GM12864 (cell line): ENCODE data around the gene ITFG1.

Experiments
- DNase-seq: peaks from one replicate; pipeline ENCODE4 v3.0.0-alpha.2; 2011; ENCODE audit warnings: low read depth
- H3K4me3 ChIP-seq: 2 replicates; pipeline ENCODE4 v1.5.1; 2011; ENCODE audit warnings: mild to moderate bottlenecking, low read depth, low read length, control low read depth
- TF ChIP-seq, protein P1 (sequence below): IDR thresholded peaks from 2 replicates; pipeline ENCODE4 v1.5.1; 2011; ENCODE audit warnings: low read depth, mild to moderate bottlenecking, moderate library complexity, low read length, control low read depth, inconsistent platforms; ENCODE audit errors: missing control alignments

ITFG1 gene

DNA sequence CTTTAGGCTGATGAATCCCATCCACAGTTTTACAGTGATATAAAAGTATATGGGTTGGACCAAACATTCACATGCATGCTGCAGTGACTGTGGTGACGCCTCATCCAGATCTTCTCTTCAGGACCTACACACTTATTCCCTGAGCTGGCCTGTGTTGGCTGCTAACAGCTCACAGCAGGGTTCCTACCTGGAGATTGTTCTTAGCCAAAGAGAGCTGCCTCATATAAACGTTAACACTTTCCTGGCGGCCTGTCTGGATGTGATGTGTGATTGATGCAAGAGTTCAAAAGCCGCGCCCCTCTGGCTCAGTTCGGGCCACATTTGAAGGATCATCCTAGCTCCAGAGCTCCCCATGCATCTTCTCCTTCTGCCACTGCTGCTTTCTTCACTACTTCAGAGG, 224.1 kb downstream of the ITFG1 start:
- TF ChIP-seq, protein P1, sequence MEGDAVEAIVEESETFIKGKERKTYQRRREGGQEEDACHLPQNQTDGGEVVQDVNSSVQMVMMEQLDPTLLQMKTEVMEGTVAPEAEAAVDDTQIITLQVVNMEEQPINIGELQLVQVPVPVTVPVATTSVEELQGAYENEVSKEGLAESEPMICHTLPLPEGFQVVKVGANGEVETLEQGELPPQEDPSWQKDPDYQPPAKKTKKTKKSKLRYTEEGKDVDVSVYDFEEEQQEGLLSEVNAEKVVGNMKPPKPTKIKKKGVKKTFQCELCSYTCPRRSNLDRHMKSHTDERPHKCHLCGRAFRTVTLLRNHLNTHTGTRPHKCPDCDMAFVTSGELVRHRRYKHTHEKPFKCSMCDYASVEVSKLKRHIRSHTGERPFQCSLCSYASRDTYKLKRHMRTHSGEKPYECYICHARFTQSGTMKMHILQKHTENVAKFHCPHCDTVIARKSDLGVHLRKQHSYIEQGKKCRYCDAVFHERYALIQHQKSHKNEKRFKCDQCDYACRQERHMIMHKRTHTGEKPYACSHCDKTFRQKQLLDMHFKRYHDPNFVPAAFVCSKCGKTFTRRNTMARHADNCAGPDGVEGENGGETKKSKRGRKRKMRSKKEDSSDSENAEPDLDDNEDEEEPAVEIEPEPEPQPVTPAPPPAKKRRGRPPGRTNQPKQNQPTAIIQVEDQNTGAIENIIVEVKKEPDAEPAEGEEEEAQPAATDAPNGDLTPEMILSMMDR, result no peak

DNA sequence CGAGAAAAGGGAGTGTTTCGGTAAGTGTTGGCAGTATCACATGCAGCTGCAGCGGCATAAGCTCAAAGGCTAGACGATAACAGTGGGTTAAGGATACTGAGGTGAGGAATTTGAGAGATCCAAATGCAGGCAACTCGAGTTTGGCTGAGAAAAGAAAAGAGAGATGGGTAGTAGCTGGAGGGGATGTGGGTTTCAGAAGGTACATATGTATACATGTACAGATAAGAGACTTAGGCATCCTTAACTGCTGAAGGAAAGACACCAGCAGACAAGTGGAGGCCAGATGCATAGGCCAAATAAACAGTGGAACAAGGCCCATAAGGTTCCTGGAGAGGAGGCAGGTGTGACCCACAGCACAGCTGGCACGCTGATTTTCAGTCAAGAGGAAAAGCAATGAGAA, 230.6 kb downstream of the ITFG1 start:
- DNase-seq, result no peak

More for the DNA sequence above, 224.1 kb downstream of the ITFG1 start:
- no peak for DNase-seq
- H3K4me3 ChIP-seq, result no peak overlapping the region

DNA sequence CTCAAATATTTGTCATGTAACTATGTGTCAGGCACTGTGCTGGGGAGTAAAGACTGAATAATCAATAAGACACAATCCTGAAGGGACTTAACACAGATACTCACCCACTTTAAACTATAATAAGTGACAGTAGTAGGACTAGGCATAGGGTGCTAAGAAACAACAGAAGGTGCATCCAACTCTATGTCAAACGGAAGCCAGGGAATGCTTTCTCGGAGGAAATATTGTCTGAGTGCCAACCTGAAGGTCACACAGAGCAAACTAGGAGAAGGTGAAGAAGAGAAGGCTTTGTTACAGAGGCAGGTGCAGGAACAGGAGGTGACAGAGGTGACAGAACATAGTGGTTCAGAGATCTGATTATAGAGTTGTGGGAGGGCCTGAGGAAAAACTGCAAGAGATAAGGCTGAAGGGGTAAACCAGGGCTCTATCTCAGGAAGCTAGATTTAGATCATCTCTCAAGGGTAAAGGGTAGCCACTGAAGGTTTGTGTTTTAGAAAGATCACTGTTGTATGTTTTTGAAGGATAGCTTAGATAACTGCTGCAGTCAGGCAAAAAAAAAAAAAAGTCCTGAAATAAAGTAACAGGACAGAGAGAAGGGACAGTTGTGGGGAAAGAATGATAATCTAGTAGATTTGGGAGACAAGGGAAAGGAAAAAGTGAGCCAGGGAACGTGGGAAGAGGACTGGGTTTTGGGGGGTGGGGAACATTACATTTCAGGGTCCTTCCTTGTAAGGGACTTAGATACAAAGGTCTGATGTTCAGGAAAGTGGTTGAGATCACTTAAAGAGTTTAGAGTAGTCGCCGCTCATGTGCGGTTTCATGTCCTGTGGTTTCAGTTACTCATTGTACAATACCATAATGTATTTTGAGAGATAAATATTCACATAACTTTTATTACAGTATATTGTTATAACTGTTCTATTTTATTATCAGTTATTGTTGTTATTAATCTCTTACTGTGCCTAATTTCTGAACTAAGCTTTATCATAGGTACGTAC, 231.5 kb downstream of the ITFG1 start:
- no peak overlapping the region for H3K4me3 ChIP-seq
- no peak for DNase-seq
- TF ChIP-seq, protein P1, result no peak

More for the DNA sequence above, 230.6 kb downstream of the ITFG1 start:
- TF ChIP-seq, protein P1, result no peak
- H3K4me3 ChIP-seq, result no peak overlapping the region

DNA sequence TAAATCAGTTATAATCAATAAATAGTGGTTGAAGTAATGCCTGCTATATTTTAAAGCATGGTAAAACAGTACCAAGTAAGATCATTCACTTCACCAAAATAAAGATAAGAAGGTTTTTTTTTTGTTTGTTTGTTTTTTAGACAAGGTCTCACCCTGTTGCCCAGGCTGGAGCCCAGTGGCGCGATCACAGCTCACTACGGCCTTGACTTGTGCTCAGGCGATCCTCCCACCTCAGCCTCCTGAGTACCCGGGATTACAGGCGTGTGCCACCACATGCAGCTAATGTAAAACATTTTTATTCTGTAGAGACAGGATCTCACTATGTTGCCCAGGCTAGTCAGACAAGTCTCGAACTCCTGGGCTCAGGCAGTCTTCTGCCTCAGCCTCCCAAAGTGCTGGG, 232.6 kb downstream of the ITFG1 start:
- DNase-seq, result no peak
- TF ChIP-seq, protein P1, result no peak
- H3K4me3 ChIP-seq, result no peak overlapping the region

DNA sequence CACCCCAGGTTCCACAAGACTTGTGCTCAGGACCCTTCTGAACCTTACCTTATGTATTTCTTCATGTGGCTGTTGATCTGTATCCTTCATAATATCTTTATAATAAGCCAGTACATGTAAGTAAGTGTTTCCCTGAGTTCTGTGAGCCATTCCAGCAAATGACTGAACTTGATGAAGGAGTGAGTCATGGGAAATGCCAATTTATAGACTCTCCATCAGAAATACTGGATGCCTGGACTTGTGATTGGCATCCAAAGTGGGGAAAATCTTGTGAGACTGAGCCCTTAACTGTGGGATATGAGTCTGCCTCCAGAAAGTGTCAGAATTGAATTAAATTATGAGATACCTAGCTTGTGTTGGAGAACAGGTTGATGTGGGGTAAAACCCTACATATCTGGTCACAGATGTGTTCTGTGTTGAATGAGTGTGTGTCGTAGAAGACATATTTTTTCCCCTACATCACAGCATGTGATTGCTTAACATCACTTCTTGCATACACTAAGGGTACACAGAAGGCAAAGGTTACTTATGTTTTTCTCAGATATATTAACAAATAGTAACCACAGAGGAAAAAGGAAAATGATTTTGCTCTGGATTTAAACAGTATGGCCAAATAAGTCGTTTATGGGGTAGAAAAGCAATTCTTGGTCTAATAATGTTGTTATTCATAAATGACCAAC, 247.0 kb downstream of the ITFG1 start:
- no peak for DNase-seq
- no peak overlapping the region for H3K4me3 ChIP-seq
- TF ChIP-seq, protein P1, result no peak

DNA sequence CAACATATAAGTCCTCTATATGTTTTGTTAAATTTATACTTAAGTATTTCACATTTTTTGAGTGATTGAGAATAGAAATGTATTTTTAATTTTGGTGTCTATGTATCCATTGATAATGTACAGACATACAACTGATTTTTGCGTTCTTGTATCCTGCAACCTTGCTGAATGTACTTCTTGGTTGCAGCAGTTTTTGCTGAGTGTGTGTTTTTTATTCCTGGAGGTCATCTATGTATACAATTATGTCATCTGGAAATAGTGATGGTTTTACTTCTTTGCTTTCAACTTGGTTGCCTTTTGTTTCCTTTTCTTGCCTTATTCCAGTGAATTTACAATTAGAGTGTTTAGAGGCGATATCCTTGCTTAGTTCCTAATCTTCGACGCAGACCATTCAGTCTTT, 249.6 kb downstream of the ITFG1 start:
- H3K4me3 ChIP-seq, result no peak overlapping the region
- TF ChIP-seq, protein P1, result no peak
- no peak for DNase-seq
